ENCODE measurements around the gene CBX3.
"Not testable (repeated sequence)": the region's sequence is repeated elsewhere in the genome, so short reads cannot be mapped to it uniquely, and the experiment has no call there.

Gene CBX3

GRCh38 chr7:26179422-26179821 is 22.1 kb upstream of the CBX3 start:
- in situ Hi-C loops (cut with MboI; ENCODE audit: low sequenced_read_pairs) = loop anchor here (25.0 kb wide), 1 partner anchor 292 kb away; no protein-coding TSS in a partner anchor
- H3K36me3 ChIP-seq (replicated peaks) = no peaks in the 10 kb centered on the region

GRCh38 chr7:26179826-26180497 is 21.6 kb upstream of the CBX3 start:
- H3K4me1 ChIP-seq = 0 out of 2 replicates have a peak, but pooled peaks cover 2% of the 10 kb centered on the region
- H3K9me3 ChIP-seq = no peaks in the 10 kb centered on the region; the same call in 1 of the 2 replicates
- no peak overlapping the region for H3K4me3 ChIP-seq
- in situ Hi-C loops (cut with MboI; ENCODE audit: low sequenced_read_pairs) = loop anchor here (25.0 kb wide), 1 partner anchor 293 kb away; no protein-coding TSS in a partner anchor
- no peaks in the 10 kb centered on the region for H3K36me3 ChIP-seq (replicated peaks)
- no peaks in the 10 kb centered on the region for H3K27me3 ChIP-seq (ENCODE audit: low read depth)
- no peak for DNase-seq (ENCODE audit: low spot score in 2 of 2)

More at GRCh38 chr7:26179422-26179821, 22.1 kb upstream of the CBX3 start:
- no peak for DNase-seq (ENCODE audit: low spot score in 2 of 2)
- Histone ChIP-seq H3K27me3 (ENCODE audit: low read depth) (no peaks in the 10 kb centered on the region), H3K4me1 (0 out of 2 replicates have a peak, but pooled peaks cover 2% of the 10 kb centered on the region), H3K9me3 (no peaks in the 10 kb centered on the region; the same call in 1 of the 2 replicates), H3K4me3 (no peak overlapping the region)

GRCh38 chr7:26180792-26181198 is 20.8 kb upstream of the CBX3 start:
- in situ Hi-C loops (cut with MboI; ENCODE audit: low sequenced_read_pairs) = loop anchor here (25.0 kb wide), 1 partner anchor 293 kb away; no protein-coding TSS in a partner anchor
- H3K27me3 ChIP-seq (ENCODE audit: low read depth) = no peaks in the 10 kb centered on the region
- DNase-seq (ENCODE audit: low spot score in 2 of 2) = no peak

GRCh38 chr7:26181474-26182227 is 19.9 kb upstream of the CBX3 start:
- DNase-seq (ENCODE audit: low spot score in 2 of 2) = no peak
- Histone ChIP-seq H3K36me3 (replicated peaks) (no peaks in the 10 kb centered on the region; the same call in 1 of the 2 replicates), H3K4me3 (no peak overlapping the region), H3K27me3 (ENCODE audit: low read depth) (no peaks in the 10 kb centered on the region), H3K4me1 (0 out of 2 replicates have a peak, but pooled peaks cover 2% of the 10 kb centered on the region), H3K9me3 (no peaks in the 10 kb centered on the region)
- in situ Hi-C loops (cut with MboI; ENCODE audit: low sequenced_read_pairs) = loop anchor here (25.0 kb wide), 1 partner anchor 294 kb away; no protein-coding TSS in a partner anchor

More at GRCh38 chr7:26180792-26181198, 20.8 kb upstream of the CBX3 start:
- H3K9me3 ChIP-seq = no peaks in the 10 kb centered on the region
- no peak overlapping the region for H3K4me3 ChIP-seq
- 0 out of 2 replicates have a peak, but pooled peaks cover 2% of the 10 kb centered on the region for H3K4me1 ChIP-seq
- H3K36me3 ChIP-seq (replicated peaks) = no peaks in the 10 kb centered on the region; the same call in 1 of the 2 replicates

GRCh38 chr7:26182283-26182682 is 19.3 kb upstream of the CBX3 start:
- in situ Hi-C loops (cut with MboI; ENCODE audit: low sequenced_read_pairs) = loop anchor here (25.0 kb wide), 1 partner anchor 295 kb away; no protein-coding TSS in a partner anchor
- no peak overlapping the region for H3K4me3 ChIP-seq
- no peaks in the 10 kb centered on the region; the same call in 1 of the 2 replicates for H3K36me3 ChIP-seq (replicated peaks)
- H3K27me3 ChIP-seq (ENCODE audit: low read depth) = no peaks in the 10 kb centered on the region
- H3K9me3 ChIP-seq = no peaks in the 10 kb centered on the region
- no peak for DNase-seq (ENCODE audit: low spot score in 2 of 2)
- 0 out of 2 replicates have a peak, but pooled peaks cover 2% of the 10 kb centered on the region for H3K4me1 ChIP-seq

- in situ Hi-C loops (cut with MboI; ENCODE audit: low sequenced_read_pairs) = loop anchor here (25.0 kb wide), 1 partner anchor 295 kb away; no protein-coding TSS in a partner anchor
- no peaks in the 10 kb centered on the region; the same call in 1 of the 2 replicates for H3K36me3 ChIP-seq (replicated peaks)
- H3K4me3 ChIP-seq = no peak overlapping the region
- 0 out of 2 replicates have a peak, but pooled peaks cover 2% of the 10 kb centered on the region for H3K4me1 ChIP-seq
- no peaks in the 10 kb centered on the region for H3K9me3 ChIP-seq
- H3K27me3 ChIP-seq (ENCODE audit: low read depth) = no peaks in the 10 kb centered on the region
- DNase-seq (ENCODE audit: low spot score in 2 of 2) = no peak
Measured at GRCh38 chr7:26182706-26183105, 18.8 kb upstream of the CBX3 start.

- Histone ChIP-seq H3K4me3 (no peak overlapping the region), H3K36me3 (replicated peaks) (peaks cover 6% of the 10 kb centered on the region), H3K4me1 (0 out of 2 replicates have a peak, but pooled peaks cover 2% of the 10 kb centered on the region), H3K27me3 (ENCODE audit: low read depth) (no peaks in the 10 kb centered on the region), H3K9me3 (no peaks in the 10 kb centered on the region)
- DNase-seq (ENCODE audit: low spot score in 2 of 2) = no peak
- in situ Hi-C loops (cut with MboI; ENCODE audit: low sequenced_read_pairs) = loop anchor here (25.0 kb wide), 1 partner anchor 296 kb away; no protein-coding TSS in a partner anchor
Measured at GRCh38 chr7:26183545-26184280, 17.8 kb upstream of the CBX3 start.

GRCh38 chr7:26184281-26185101 is 17.1 kb upstream of the CBX3 start:
- H3K4me3 ChIP-seq; H3K27me3 ChIP-seq (ENCODE audit: low read depth); H3K4me1 ChIP-seq; DNase-seq (ENCODE audit: low spot score in 2 of 2); H3K9me3 ChIP-seq: not testable (repeated sequence)
- H3K36me3 ChIP-seq (replicated peaks) = peaks cover 14% of the 10 kb centered on the region
- in situ Hi-C loops (cut with MboI; ENCODE audit: low sequenced_read_pairs) = loop anchor here (25.0 kb wide), 1 partner anchor 297 kb away; no protein-coding TSS in a partner anchor

GRCh38 chr7:26185131-26185843 is 16.3 kb upstream of the CBX3 start:
- no peak for DNase-seq (ENCODE audit: low spot score in 2 of 2)
- in situ Hi-C loops (cut with MboI; ENCODE audit: low sequenced_read_pairs) = loop anchor here (25.0 kb wide), 1 partner anchor 298 kb away; no protein-coding TSS in a partner anchor
- Histone ChIP-seq H3K9me3 (no peaks in the 10 kb centered on the region), H3K4me1 (0 out of 2 replicates have a peak, but pooled peaks cover 2% of the 10 kb centered on the region), H3K36me3 (replicated peaks) (peaks cover 22% of the 10 kb centered on the region), H3K27me3 (ENCODE audit: low read depth) (no peaks in the 10 kb centered on the region), H3K4me3 (no peak overlapping the region)

GRCh38 chr7:26185844-26186180 is 15.7 kb upstream of the CBX3 start:
- no peak for DNase-seq (ENCODE audit: low spot score in 2 of 2)
- Histone ChIP-seq H3K36me3 (replicated peaks) (peaks cover 27% of the 10 kb centered on the region), H3K4me1 (0 out of 2 replicates have a peak, but pooled peaks cover 2% of the 10 kb centered on the region)

GRCh38 chr7:26186364-26187311 is 14.9 kb upstream of the CBX3 start:
- in situ Hi-C loops (cut with MboI; ENCODE audit: low sequenced_read_pairs) = loop anchor here (25.0 kb wide), 1 partner anchor 299 kb away; no protein-coding TSS in a partner anchor
- Histone ChIP-seq H3K27me3 (ENCODE audit: low read depth) (no peaks in the 10 kb centered on the region), H3K4me3 (no peak overlapping the region), H3K4me1 (0 out of 2 replicates have a peak, but pooled peaks cover 2% of the 10 kb centered on the region), H3K36me3 (replicated peaks) (peaks cover 35% of the 10 kb centered on the region), H3K9me3 (no peaks in the 10 kb centered on the region)
- DNase-seq (ENCODE audit: low spot score in 2 of 2) = no peak

More at GRCh38 chr7:26185844-26186180, 15.7 kb upstream of the CBX3 start:
- no peak overlapping the region for H3K4me3 ChIP-seq
- no peaks in the 10 kb centered on the region for H3K27me3 ChIP-seq (ENCODE audit: low read depth)
- in situ Hi-C loops (cut with MboI; ENCODE audit: low sequenced_read_pairs) = loop anchor here (25.0 kb wide), 1 partner anchor 299 kb away; no protein-coding TSS in a partner anchor
- no peaks in the 10 kb centered on the region for H3K9me3 ChIP-seq

All from HAP-1 (cell line).